ENCODE results near the gene CEACAM6. TPM values are rescaled to one million over a fixed set of nuclear protein-coding genes. Genes with fewer than 3 reads are reported as not detected.
A peak's percentile ranks its signal among the peaks of the same experiment; 100 is the strongest.

CEACAM6 gene
- total and polyA plus RNA-seq, 2 donors (not counting 1 experiment from before 2014, with no cell fraction given): not detected

GRCh38 chr19:41753159-41753558 is 2.2 kb upstream of the CEACAM6 start:
- H2AFZ ChIP-seq (ENCODE audit: insufficient read depth, low read depth, low read length, poor library complexity, severe bottlenecking): no peak overlapping the region
- WGBS (ENCODE audit: insufficient coverage): 0% methylated on average over 5 of the region's 12 CpGs
- H3K27me3 ChIP-seq (replicated peaks in 1 of 4; ENCODE audit: control extremely low read depth in 1 of 4, control insufficient read depth in 3 of 4, insufficient read depth in 4 of 4, low read length in 3 of 4): peaks cover 0 to 7% (median 2%) of the 10 kb centered on the region in 4 experiments
- H3K4me1 ChIP-seq (ENCODE audit: control insufficient read depth in 2 of 2, insufficient read depth in 2 of 2, low read length in 2 of 2): peaks cover 0 to 8% of the 10 kb centered on the region in 2 donors
- Mint-ChIP-seq H3K27ac (no peak overlapping the region), H3K27me3 (peaks cover 19% of the 10 kb centered on the region), H3K4me1 (peaks cover 1% of the 10 kb centered on the region), H3K4me3 (no peak overlapping the region), H3K9me3 (ENCODE audit: insufficient read depth) (no peaks in the 10 kb centered on the region)
- H3K9me3 ChIP-seq (ENCODE audit: control extremely low read depth in 1 of 3, control insufficient read depth in 2 of 3, insufficient read depth in 1 of 3, low read length in 2 of 3): no peaks in the 10 kb centered on the region
- ATAC-seq (ENCODE audit: low read depth) (peak; percentile 47), DNase-seq (peak; percentile 75)
- H3K4me3 ChIP-seq (ENCODE audit: control extremely low read depth in 1 of 5, extremely low read depth in 1 of 5, insufficient read depth in 1 of 5, low read depth in 2 of 5, low read length in 4 of 5): no peak overlapping the region
- CTCF ChIA-PET: interaction anchor here (0.5 to 5.6 kb wide), 35 partner anchors 8 to 1846 kb away, joined by 3 to 114 read pairs (median 4); partner anchors contain the start of gene RABAC1
- no peaks in the 10 kb centered on the region for H3K36me3 ChIP-seq (replicated peaks in 1 of 2; ENCODE audit: control extremely low read depth in 1 of 2, control insufficient read depth in 1 of 2, extremely low read depth in 1 of 2, insufficient read depth in 2 of 2, low read length in 1 of 2)
- no peaks in the 10 kb centered on the region for H3K79me2 ChIP-seq (ENCODE audit: control insufficient read depth, insufficient read depth, low read length)
- intact Hi-C loops (cut with micrococcal nuclease): loop anchor here (1.0 kb wide), 2 partner anchors 32 to 68 kb away; no protein-coding TSS in a partner anchor
- no peak overlapping the region for H3K9ac ChIP-seq (ENCODE audit: low read length)
- no peak overlapping the region for H3K27ac ChIP-seq (ENCODE audit: low read length in 2 of 2)
- TF ChIP-seq EZH2 (IDR thresholded peaks at IDR 0.05; ENCODE audit: borderline replicate concordance, insufficient read depth, low read depth, low read length, poor library complexity, severe bottlenecking) (no peak), CTCF (IDR thresholded peaks at IDR 0.05) (peak; percentile 79)
- no peaks in the 10 kb centered on the region for H4K20me1 ChIP-seq (ENCODE audit: control insufficient read depth, insufficient read depth, low read length, poor library complexity, severe bottlenecking)
- POLR2A ChIA-PET: no interaction called here
- no peak overlapping the region for H3K4me2 ChIP-seq (replicated peaks; ENCODE audit: low read depth, low read length, poor library complexity, severe bottlenecking)

GRCh38 chr19:41753936-41754529 is 1.3 kb upstream of the CEACAM6 start:
- Histone ChIP-seq H2AFZ (ENCODE audit: insufficient read depth, low read depth, low read length, poor library complexity, severe bottlenecking) (no peak overlapping the region), H3K9me3 (ENCODE audit: control extremely low read depth in 1 of 3, control insufficient read depth in 2 of 3, insufficient read depth in 1 of 3, low read length in 2 of 3) (no peaks in the 10 kb centered on the region), H3K27me3 (replicated peaks in 1 of 4; ENCODE audit: control extremely low read depth in 1 of 4, control insufficient read depth in 3 of 4, insufficient read depth in 4 of 4, low read length in 3 of 4) (peaks cover 0 to 7% (median 0%) of the 10 kb centered on the region in 4 experiments), H3K79me2 (ENCODE audit: control insufficient read depth, insufficient read depth, low read length) (no peaks in the 10 kb centered on the region), H3K4me1 (ENCODE audit: control insufficient read depth in 2 of 2, insufficient read depth in 2 of 2, low read length in 2 of 2) (peaks cover 0 to 8% of the 10 kb centered on the region in 2 donors), H3K9ac (ENCODE audit: low read length) (no peak overlapping the region), H3K27ac (ENCODE audit: low read length in 2 of 2) (no peak overlapping the region), H4K20me1 (ENCODE audit: control insufficient read depth, insufficient read depth, low read length, poor library complexity, severe bottlenecking) (no peaks in the 10 kb centered on the region), H3K4me2 (replicated peaks; ENCODE audit: low read depth, low read length, poor library complexity, severe bottlenecking) (no peak overlapping the region), H3K36me3 (replicated peaks in 1 of 2; ENCODE audit: control extremely low read depth in 1 of 2, control insufficient read depth in 1 of 2, extremely low read depth in 1 of 2, insufficient read depth in 2 of 2, low read length in 1 of 2) (no peaks in the 10 kb centered on the region), H3K4me3 (ENCODE audit: control extremely low read depth in 1 of 5, extremely low read depth in 1 of 5, insufficient read depth in 1 of 5, low read depth in 2 of 5, low read length in 4 of 5) (no peak overlapping the region)
- Mint-ChIP-seq H3K9me3 (ENCODE audit: insufficient read depth) (no peaks in the 10 kb centered on the region), H3K4me1 (peaks cover 1% of the 10 kb centered on the region), H3K27me3 (peaks cover 11% of the 10 kb centered on the region), H3K4me3 (no peak overlapping the region), H3K27ac (no peak overlapping the region)
- ATAC-seq (ENCODE audit: low read depth): peak; percentile 94
- WGBS (ENCODE audit: insufficient coverage): 75% methylated on average over 2 of the region's 4 CpGs
- ChIA-PET CTCF (interaction anchor here (0.5 to 5.6 kb wide), 27 partner anchors 9 to 737 kb away, joined by 3 to 114 read pairs (median 5); partner anchors contain the start of gene RABAC1), POLR2A (no interaction called here)
- intact Hi-C loops (cut with micrococcal nuclease): loop anchor here (1.0 kb wide), 2 partner anchors 31 to 67 kb away; no protein-coding TSS in a partner anchor
- peak; percentile 76 for DNase-seq
- TF ChIP-seq CTCF (IDR thresholded peaks at IDR 0.05) (peak; percentile 76), EZH2 (IDR thresholded peaks at IDR 0.05; ENCODE audit: borderline replicate concordance, insufficient read depth, low read depth, low read length, poor library complexity, severe bottlenecking) (no peak)
